Middle frontal gyrus (tissue), 1 donor: Measurements from ENCODE around the gene TMX2.
A peak's percentile ranks its signal among the peaks of the same experiment; 100 is the strongest.
"Not testable (repeated sequence)": the region's sequence is repeated elsewhere in the genome, so short reads cannot be mapped to it uniquely, and the experiment has no call there.

ENCODE experiments used
- DNase-seq: peaks from one replicate; pipeline ENCODE4 v3.0.0-alpha.2; 2015; ENCODE audit warnings: low spot score; ENCODE audit errors: extremely low spot score

Gene TMX2

DNA sequence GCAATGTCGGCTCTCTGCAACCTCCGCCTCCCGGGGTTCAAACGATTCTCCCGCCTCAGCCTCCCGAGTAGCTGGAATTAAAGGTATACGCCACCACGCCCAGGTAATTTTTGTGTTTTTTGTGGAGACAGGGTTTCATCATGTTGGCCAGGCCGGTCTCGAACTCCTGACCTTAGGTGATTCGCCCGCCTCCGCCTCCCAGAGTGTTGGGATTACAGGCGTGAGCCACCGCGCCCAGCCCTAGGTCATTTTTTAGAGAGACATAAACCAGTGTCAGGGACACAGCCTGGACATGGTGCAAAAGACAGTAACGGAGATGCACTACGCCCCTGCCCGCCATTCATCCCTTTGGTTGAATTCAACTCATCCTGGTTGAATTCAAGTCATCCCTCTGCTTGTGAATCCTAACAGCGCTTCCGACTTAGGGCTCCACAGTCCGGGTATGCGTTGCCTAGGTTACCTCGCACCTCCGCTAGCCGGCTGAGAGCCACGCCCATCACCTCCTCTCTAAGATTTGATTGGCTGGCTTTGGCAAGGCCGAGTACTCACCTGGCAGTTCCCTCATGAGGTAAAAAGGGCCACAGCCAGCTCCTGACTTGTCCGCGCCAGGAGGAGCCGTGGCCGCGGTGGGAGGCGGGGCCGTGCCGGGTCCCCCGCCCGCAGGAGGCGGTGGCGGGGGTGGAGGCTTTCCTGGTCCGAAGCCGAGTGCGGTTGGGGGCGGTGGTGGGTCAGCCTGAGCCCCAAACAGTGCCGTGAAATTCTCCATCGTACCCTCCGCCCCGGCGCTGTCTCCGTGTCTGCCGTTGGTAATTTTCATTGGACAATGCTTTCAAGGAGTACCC lies 758 bp upstream of the TMX2 start, which contains the start of gene MED19:
TSS of gene MED19 (minus strand) at position 802 of the 842 bp plus-strand sequence. CDS start at position 766, 36 bp downstream.
- peak; percentile 18 for DNase-seq

DNA sequence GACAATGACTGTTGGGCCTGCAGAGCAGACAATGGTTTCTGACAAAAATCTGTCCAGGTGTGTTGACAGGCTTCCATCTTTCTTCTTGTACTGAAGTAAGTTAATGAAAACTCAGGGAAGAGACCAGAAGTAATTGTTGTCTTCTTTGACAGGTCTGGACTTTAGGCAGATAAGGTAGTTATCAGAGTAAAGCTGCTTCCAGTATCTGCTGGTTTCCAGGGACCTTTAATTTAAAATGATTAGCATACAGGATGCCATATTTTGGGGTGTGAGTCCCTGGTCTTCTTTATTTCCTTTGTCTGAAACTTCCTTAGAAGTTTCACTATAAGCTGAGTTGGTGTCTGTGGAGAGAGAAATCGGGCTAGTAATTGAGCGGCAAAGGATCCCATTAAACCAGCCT lies 1.4 kb downstream of the TMX2 start:
- no peak for DNase-seq

DNA sequence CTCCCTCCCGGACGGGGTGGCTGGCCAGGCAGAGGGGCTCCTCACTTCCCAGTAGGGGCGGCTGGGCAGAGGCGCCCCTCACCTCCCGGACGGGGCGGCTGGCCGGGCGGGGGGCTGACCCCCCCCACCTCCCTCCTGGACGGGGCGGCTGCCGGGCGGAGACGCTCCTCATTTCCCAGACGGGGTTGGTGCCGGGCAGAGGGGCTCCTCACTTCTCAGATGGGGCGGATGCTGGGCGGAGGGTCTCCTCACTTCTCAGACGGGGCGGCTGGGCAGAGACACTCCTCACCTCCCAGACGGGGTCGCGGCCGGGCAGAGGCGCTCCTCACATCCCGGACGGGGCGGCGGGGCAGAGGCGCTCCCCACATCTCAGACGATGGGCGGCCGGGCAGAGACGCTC lies 4.3 kb downstream of the TMX2 start:
- DNase-seq = not testable (repeated sequence)

DNA sequence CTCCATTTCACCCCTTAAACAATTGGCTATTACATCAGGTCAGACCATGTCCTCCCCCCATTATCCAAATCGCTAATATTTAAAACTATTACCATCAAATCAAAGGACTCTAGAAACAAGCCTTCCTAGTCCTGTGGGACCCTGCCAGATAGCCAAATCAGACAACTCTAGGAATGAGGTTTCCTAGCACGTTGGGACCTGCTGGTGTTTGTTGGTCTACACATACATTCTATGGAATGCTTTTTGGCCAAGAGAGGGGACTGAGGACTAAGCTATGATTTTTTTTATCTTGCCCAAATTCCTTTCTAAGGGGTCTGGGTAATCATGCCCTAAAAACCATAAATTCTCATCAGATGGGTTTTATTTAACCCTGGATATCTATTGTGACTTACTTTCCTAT lies 14.8 kb downstream of the TMX2 start:
- DNase-seq = no peak

DNA sequence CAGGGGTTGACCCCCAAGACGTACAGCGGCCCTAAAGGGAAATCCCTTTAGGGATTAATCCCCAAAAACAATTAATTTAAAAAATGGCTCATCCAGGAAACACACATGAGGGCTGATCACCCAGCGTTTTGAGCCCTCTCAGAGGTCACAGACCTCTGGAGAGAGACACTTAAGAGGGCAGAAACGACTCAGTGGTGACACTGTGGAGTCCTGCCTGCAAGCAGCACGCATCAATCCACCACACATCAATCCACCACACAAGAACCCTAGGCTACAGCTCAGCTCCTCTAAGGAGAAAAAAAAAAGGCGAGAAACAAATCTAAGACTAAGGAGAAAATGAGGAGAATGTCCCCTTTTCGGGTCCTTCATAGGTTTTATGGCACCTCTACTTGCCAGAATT lies 16.4 kb downstream of the TMX2 start:
- DNase-seq = no peak

DNA sequence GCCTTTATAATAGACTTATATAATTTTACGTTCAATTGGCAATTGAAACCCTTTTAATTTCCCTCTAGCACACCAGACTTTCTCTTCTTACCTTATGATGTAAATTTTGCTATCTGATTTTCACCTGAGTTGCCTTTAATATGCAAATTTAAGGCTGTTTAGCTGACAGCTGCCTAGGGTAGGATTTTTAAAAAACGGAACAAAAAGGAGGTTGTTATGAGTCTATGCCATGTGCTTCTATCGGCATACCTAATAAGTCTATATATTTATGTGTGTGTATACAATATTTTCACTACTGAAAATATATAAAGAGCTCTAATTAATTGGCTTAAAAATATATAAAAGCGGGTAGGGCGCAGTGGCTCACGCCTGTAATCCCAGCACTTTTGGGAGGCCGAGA lies 17.1 kb downstream of the TMX2 start:
- no peak for DNase-seq

DNA sequence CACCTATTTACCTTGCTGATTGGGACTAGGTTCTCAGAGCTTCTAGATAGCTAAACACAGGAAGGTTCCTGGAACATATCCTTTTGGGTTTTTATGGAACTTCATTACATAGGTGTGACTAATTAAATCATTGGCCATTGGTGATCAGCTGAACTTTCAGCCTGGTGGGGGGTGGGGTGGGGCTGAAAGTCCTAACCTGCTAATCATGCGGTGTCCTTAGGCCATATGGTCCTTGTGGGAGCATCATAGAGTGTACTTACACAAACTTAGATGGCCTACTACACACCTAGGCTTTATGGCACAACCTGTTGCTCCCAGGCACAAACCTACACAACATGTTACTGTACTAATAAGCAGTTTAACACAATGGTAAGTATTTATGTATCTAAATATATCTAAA lies 20.3 kb downstream of the TMX2 start:
- DNase-seq = no peak

DNA sequence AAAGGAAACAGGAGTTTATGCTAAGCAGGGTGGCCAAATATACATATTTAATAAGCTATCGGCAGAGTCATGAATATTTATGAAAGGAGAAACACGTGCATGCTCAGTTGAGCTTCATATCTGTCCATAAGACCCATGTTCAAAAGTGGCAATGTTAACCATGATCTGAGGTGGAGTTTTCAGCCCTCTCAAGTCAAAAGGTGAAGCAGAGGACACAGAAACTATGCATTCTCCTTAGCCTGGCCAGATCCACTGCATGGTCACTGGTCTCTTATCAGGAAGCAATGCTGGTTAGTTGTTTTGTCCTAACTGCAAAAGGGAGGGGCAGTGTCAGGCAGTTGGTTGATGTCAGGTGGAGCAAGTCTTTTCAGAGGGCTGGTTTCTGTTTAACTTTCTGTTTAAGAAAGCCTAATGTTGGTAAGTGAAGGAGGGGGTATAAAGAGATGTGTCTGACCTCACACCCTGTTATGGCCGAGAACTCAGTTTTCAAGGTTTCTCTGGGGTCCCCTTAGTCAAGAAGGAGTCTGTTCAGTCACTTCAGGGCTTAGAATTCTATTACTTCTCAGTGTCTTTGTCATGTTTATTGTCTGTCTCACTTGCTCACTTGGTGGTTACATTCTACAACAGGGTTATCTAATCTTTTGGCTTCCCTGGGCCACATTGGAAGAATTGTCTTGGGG lies 23.4 kb downstream of the TMX2 start:
- no peak for DNase-seq

DNA sequence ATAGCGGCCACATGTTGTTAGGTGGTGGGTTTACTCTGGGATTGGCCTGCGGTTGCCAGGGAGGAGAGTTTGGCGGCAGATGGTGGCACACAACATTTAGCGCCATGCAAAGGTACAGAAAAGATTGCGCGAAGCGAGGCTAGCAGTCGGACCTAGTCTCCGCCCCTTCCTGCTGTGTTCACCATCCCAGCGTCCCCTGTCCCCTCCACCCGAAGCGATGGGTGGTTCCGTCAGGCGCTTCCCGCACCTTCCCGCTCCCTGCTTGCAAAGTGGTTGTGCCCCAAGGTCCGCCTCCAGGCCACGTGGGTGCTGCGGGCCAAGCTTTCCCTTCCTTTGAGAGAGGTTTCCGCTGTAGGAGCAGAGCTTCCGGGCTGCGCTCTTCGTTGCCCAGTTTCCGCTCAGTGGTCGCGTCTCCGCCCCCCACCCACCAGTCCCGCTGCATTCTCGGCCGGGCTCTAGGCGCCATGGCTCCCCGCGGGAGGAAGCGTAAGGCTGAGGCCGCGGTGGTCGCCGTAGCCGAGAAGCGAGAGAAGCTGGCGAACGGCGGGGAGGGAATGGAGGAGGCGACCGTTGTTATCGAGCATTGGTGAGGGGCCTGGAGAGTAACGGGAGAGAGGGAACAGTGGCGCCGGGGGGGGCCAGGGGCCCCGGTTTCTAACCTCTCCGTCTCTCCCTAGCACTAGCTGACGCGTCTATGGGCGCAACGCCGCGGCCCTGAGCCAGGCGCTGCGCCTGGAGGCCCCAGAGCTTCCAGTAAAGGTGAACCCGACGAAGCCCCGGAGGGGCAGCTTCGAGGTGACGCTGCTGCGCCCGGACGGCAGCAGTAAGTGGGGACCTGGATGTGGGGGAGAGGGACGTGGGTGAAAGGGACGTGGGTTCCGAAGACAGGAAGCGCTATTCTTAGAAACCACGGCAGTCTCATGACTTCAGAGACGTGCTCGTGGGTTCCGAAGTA lies 29.0 kb downstream of the TMX2 start, which contains the start of gene SELENOH:
TSS of gene SELENOH (plus strand) at position 360 of the 955 bp plus-strand sequence. CDS start at position 465, 105 bp downstream.
- DNase-seq = peak; percentile 92

DNA sequence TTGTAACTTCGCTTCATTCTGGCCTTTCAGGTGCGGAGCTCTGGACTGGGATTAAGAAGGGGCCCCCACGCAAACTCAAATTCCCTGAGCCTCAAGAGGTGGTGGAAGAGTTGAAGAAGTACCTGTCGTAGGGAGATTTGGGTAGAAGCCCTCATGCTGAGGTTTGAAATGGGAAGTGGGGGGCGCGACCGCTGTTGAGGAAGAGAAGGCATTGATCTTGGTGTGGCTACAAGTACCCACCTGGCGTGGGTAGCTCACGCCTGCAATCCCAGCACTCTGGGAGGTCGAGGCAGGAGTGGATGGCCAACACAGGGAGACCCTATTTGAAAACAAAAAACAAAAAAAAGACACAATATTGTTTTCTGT lies 29.7 kb downstream of the TMX2 start:
- DNase-seq = no peak

DNA sequence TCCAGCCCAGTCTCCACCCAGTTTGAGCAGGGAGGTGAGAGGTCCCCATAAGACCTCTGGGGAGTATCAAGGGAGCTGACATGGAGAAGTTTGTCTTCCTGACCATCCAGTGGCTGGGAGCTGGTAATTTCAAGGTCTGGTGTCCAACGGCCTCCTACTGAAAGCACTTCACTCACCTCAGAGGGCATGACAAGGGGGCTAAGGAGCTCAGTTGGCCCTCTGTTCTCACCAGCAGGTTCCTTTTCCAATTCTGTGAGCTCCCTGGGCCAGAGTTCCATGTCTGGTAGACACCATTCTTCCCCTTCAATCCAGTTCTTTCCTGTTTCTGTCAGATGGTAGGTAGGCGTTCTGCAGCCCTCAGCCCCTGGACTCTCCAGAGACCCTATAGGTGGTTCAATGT lies 32.0 kb downstream of the TMX2 start:
- DNase-seq = no peak

DNA sequence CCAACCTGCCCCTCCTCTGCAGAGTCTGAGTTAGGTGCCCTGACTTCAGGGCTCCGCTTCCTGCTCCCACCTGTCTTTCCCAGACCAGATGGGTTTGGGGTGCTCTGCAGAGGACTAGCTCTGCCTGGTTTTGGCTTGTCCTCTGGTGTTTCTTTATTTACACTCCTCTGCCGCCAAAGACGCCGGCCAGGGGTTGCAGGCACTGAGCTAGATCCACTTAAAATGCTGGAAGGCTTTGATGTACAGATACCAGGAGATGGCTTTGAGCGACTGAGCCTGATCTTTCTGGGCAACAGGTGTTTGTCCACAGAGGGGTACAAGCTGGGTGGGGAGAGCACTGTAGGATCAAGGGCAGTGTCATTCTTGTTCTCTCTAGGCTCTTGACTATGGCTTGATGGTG lies 32.8 kb downstream of the TMX2 start:
- DNase-seq = no peak

DNA sequence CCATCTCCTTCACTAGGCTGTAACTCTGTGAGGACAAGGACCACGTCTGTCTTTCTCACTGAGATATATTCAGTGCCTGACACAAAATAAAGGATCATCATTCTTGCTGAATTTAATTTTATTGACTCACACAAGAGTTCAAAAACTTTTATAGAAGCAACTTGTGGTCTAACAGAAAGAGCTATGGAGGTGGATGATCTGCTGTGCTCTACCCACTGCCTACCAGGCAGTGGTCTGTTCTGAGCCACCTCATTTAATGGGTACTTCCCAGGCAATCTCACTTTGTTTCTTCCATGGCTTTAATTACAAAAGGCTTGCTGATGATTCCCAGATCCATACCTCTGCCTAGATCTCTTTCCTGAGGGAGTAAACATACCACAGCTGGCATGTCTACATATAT lies 34.5 kb downstream of the TMX2 start:
- DNase-seq = no peak

DNA sequence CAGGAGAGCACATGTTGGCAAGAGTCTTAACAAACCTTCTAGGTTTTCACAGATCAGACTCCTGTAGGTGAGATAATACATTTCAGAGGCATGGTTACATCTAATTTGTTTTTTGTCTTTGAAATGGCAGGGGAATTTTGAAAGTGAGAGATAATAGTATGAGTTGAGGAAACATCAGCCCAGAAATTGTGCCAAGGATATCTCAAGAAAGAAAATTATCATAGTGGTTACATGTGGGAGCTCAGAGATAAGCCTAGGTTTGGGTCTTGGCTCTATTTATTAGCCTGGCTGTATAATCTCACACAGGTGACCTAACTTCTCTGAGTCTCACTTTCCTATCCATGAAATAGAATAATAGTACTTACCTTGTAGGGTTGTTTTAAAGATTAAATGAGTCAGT lies 38.8 kb downstream of the TMX2 start:
- no peak for DNase-seq

DNA sequence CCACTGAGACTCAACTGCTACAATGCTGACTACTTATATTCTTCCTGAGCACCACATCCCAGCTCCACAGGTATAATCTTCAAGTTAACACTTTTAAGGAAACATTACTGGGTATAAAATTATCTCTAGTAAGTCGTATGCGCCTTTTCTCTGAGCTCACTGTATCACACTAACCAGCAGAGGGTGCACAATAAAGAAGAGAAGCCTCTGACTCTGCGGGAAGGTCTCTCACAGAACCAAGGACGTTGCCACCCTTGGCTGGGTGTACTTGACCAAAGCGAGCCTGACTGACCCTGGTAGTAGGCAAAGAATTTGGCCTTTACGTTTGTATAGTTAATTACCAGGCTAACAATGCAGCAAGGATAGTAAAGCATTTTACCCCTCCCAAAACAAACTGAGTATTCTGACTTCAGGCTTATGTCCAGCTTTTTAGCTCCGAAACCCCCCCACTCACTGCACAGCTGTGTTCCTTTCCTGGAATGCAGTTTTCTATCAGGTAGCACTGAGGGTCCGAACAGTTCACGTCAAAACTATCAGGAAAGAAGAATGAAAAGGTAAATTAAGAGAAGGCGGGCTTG lies 39.4 kb downstream of the TMX2 start, which contains the start of gene BTBD18:
TSS of gene BTBD18 (minus strand) at position 144 of the 578 bp plus-strand sequence. CDS start 631 bp downstream, outside the sequence.
- DNase-seq = no peak

DNA sequence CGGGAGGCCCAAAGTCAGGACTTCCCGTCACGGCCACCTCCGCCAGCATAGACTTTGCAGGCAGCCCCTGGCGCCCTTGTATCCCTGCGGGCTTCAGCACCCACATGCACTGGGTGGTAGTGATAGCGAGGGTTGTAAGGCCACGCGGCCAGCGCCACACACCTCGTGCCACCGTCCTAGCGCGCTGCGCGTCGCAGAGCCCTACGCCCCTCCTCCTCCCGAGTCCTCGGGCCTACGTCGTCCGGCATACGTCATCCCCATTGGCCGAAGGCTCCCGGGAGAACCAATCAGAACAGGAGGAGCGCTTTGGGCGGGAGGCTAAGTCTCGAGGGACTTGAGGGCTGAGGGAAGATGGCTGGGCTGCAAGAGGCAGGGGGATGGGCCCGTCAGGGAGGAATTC lies 40.6 kb downstream of the TMX2 start:
- DNase-seq = no peak

DNA sequence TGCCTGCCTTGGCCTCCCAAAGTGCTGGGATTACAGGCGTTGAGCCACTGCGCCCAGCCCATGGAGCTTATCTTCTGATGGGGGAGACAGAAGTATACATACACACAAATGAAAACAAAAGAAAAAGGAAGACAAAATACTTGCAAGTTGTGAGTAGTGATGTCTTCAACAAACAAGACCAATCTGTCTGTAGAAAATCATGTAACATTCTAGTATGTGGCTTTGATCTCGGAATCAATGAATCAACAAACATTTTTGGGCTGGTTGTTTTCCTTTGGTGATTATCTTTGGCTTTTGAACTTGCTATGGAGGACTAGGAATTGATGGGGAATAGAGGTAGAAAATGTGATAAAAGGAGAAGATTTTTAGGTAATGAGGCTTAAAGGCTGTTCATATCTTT lies 45.8 kb downstream of the TMX2 start:
- DNase-seq = no peak

DNA sequence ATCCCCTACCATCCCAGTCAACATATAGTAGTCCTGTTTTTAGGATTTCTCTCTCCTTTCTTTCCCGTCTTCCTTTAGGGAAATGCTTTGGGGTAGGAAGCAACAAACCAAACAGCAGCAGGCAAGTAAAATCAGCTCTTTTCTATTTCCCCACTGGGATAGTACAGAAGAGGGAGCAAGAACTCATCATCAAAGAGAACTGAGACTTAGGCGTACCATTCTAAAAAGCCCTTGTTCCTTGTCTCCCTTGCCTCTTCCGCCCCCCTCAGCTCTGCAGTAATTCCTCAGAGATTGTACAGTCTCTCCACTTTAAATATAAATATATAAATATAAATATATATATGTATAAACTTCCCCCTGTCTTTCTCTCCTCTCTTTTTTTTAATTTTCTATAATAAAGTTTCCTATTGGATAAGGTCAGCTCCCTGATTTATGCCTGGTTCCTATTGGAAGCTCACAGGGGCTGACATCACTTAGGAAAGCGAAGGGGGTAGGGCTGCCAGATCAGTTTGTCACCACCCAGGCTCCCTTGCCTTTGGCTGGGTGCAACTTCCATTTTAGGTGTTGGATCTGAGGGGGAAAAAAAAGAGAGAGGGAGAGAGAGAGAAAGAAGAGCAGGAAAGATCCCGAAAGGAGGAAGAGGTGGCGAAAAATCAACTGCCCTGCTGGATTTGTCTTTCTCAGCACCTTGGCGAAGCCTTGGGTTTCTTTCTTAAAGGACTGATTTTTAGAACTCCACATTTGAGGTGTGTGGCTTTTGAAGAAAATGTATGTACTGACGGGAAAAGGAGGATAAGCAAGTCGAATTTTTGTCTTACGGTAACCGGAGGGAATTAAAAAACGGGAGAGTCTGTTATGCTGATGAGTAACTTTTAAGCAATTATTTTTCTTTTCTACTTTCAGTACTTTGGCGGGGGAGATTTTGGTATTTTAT lies 49.2 kb downstream of the TMX2 start, which contains the start of gene CTNND1:
TSS of gene CTNND1 (plus strand) at position 502 of the 934 bp plus-strand sequence. CDS start 29,677 bp downstream, outside the sequence.
- DNase-seq = peak; percentile 86

DNA sequence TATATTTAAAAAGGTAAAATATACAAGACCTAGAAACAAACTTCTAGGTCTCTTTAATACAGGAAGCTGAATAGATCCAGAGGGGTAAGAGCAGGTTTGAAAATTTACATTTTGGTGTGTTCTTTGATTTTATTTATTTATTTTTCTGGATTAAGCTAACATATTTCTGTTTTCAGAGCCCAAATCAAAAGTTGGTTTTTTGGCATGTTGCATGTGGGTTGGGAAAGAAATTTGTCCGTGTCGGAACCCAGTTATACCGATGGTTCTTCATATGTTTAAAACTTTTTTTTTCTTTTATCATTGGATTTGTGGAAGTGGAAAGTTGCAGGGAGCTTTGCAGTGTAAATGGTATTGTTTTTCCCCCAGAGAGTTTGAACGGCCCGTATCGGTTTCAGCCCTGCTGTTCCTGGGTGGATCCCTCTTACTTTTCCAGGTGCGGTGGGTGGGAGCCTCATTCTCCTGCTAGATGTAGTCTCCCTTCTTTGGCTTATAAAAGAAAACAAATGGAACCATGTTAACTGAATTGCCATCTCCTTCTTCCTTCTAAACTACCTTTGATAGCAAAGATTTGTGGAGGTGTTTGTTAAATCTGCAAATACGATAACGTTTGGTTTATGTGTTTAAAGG lies 50.0 kb downstream of the TMX2 start:
- DNase-seq = no peak
